T-helper 2 cell treated with Interferon-gamma antibody and Interleukin-4, amounts not matched to agents 100 ng/mL and 5 ng/mL, for 36 hours (primary cell): Measurements from ENCODE around the gene SOCS3. TPM values are rescaled to one million over a fixed set of nuclear protein-coding genes. Genes with fewer than 3 reads are reported as not detected.

Experiments
- intact Hi-C: fragments of 100-400 bp; cut with micrococcal nuclease; formaldehyde crosslinking; loops from one replicate; pipeline ENCODE4 v1.15.1; 2023
- total RNA-seq: library from RNA; stranded (reverse); gene quantifications from 2 replicates; pipeline ENCODE4 v1.2.3, GENCODE V29; 2022

The SOCS3 gene
- total RNA-seq, 1 donor from 2014 or later: 23.5 TPM

DNA sequence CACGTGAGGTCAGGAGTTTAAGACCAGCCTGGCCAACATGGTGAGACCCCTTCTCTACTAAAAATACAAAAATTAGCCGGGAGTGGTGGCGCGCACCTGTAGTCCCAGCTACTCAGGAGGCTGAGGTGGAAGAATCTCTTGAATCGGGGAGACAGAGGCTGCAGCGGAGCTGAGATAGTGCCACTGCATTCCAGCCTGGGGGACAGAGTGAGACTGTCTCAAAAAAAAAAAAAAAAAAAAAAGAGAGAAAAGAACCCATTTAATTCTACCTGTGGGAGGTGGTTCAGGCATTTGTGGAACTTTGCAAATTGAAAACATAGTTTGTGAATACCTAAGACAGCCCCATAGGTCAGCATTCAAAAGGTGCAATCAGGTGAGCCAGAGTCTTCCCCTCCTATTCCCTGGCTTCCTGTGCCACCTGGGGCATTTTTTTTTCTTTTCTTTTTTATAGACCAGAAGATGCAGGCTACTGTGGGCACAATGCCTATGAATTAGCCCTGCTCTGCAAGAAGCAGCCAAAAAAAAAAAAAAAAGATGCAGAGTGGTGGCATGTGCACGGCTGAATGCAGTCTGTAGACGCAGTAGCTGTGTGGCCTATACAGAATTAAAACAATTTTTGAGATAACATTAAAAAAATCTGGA is 9.1 kb upstream of the SOCS3 start:
- intact Hi-C loops: no loop called here

DNA sequence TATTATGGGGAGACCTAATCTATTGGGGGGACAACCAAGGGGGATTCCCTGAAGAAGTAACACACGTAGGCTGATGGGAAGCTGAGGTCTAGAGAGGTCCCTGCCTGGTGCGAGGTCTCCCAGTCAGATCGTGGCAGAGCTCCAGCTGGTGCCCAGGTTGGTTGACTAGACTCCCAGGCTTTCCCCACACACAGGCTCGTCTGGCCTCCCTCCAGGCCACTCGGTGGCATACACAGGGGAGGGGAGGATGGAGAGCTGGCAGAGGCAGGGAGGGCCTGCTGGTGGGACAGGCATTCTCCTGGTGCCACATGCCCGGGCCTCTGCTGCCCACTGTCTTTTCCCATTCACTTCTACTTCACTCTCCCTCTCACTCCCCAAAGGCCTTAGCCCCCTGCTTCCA is 8.5 kb upstream of the SOCS3 start:
- intact Hi-C loops: no loop called here

- intact Hi-C loops: no loop called here
Measured at GRCh38 chr17:78367193-78367592, 7.3 kb upstream of the SOCS3 start.

DNA sequence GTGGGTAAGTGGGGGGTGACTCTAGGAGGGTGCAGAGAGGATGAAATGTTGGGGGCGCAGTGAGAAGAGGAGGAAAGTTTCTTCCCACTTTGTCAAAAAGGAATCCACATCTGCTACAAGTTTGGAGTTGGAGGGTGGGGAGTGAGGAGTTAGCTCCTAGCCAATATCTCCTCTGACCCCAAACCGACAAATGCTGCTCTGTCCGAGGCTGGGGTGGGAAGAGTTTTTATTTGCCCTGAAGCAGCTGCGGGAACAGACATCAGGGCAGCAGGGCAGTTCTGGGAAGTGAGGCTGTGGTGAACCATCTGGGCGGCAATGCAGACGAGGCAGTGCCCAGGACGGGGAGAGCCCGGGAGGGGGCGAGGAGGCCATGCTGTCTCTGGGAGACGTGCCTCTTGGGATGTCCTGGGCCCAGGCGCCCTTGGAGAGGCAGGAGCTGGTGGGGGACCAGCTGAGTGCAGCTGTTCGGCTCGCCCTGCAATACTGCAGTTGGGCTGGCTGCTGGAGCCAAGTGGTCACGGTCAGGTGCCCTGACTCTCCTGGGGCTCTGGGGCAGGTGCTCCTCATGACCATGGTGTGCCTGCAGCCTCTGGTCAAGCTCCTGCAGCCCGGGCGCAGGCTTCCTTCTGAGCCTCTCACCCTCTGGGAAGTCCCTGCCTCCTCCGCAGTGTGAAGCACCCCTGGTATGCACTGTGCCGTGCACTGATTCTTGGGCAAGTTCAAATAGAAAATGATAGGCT is 6.4 kb upstream of the SOCS3 start:
- intact Hi-C loops: no loop called here

DNA sequence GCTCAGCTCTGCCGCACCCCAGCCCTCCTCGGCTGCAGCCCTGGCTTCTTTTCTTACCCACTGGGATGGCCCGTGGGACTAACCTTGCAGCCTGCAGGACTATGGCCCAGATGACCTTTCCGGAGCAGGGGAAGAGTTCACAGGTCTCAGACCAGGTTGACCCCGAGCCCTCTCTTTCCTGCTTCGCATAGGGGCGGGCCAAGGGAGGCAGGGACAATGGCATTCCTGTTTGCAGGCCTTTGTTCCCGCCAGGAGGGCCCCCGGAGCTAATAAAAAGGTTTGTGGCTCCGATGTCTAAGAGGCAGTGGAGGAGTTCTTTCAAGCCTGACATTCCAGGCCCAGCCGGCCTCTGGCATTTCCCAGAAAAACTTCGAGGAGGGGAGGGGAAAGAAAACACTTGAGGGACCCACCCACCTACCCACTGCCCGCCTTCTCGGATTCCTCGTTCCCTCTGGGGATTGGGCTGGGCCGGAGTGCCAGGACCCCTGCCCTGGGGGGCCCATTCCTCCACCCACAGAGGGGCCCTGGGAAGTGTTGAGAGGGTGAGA is 5.8 kb upstream of the SOCS3 start:
- intact Hi-C loops: no loop called here

DNA sequence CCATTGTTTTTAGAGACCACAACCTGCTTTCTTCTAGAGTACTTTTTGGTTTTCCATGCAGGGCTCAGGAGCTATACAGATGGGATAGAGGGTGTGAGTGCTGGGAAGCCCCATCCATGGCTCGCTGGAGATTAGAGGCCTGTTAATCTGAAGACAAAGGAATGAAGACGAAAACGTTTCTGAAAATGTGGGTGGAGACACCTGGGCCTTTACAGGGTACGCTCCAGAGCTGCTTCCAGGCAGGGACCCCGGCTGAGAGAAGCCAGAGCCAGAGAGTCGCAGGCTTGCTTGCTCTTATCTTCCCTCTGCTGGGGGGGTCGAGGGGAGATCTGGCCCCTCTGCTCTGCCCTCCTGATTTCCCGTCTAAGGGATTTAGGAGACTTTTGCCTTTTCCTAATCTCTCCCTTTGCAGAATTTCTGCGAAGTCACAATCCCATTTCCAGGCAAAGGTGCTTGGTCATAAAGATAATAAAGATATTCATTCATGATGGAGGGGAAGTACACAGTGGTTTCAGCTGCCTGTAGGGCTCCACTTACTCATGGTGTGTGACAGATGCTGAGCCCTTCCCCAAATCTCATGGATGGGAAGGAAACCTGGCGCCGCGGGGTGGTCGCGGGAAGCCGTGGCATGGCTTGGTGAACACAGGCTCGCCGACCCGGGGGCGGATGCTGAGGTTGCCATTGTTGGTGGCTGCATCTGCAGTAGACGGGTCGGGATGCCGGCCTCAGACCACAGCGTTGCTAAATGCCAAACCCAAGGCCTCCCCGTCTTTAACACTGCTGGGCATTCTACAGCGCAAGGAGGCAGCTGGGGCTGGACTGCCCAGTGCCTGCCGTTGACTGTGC is 4.8 kb upstream of the SOCS3 start:
- intact Hi-C loops: no loop called here

- intact Hi-C loops: no loop called here
Measured at GRCh38 chr17:78362671-78363070, 2.8 kb upstream of the SOCS3 start.

GRCh38 chr17:78362232-78362631 is 2.4 kb upstream of the SOCS3 start:
- intact Hi-C loops: no loop called here

DNA sequence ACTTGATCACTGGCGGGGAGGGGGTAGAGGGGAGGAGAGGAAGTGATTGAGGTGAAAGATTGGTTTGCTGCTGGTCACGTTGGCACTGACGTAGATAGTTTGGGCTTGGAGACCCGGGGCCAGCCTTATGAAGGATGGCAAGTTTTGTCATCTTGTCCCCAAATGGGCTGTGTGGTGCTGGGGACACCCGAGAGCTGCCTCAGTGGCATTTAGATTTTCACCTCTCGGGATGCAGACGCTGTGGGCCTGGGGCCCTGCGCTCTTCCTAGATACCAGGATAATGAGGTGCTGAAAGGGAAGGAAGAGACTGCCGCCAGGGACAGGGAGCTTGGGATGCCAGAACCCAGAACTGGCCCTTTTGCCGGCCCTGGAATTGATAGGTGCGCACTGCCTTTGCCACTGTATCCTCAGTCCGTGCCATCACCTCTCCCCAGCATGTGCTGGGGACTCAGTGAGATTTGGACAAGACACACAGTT is 1.4 kb upstream of the SOCS3 start:
- intact Hi-C loops: loop anchor here (2.0 kb wide), 3 partner anchors 54 to 348 kb away; partner anchors contain the start of gene TMC8

GRCh38 chr17:78360371-78361224 is 721 bp upstream of the SOCS3 start:
- intact Hi-C loops: loop anchor here (1.0 to 2.0 kb wide), 6 partner anchors 21 to 348 kb away; partner anchors contain the start of gene TMC8

GRCh38 chr17:78359321-78359996 is 418 bp downstream of the SOCS3 start:
- intact Hi-C loops: loop anchor here (5.0 kb wide), 2 partner anchors 107 to 423 kb away; partner anchors contain the start of gene CYTH1

DNA sequence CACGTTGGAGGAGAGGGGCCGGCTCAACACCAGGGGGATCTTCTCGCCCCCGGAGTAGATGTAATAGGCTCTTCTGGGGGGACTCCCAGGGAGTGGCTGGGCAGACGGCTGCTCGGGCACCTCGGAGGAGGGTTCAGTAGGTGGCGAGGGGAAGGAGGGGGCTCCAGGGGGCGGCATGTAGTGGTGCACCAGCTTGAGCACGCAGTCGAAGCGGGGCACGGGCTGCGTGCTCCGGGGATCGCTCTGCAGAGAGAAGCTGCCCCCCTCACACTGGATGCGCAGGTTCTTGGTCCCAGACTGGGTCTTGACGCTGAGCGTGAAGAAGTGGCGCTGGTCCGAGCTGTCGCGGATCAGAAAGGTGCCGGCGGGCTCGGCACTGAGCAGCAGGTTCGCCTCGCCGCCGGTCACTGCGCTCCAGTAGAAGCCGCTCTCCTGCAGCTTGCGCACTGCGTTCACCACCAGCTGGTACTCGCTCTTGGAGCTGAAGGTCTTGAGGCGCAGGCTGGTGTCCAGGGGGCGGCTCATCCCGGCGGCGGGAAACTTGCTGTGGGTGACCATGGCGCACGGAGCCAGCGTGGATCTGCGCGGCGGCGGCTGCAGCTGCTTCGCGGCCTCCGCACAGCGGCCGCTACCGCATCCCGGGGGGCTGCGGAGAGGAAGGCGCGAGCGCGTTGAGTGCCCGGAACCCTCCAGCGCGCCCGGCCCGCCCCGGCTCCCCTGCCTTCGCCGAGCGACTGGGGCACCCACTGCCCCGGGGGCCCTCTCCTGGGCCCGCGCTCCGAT is 1.1 kb downstream of the SOCS3 start:
- intact Hi-C loops: loop anchor here (5.0 kb wide), 2 partner anchors 106 to 424 kb away; partner anchors contain the start of gene CYTH1

- intact Hi-C loops: loop anchor here (2.0 to 5.0 kb wide), 3 partner anchors 15 to 424 kb away; partner anchors contain the start of gene CYTH1
Measured at GRCh38 chr17:78357672-78358537, 2.0 kb downstream of the SOCS3 start.

- intact Hi-C loops: loop anchor here (2.0 to 5.0 kb wide), 3 partner anchors 14 to 425 kb away; partner anchors contain the start of gene CYTH1
Measured at GRCh38 chr17:78357177-78357586, 2.7 kb downstream of the SOCS3 start.

DNA sequence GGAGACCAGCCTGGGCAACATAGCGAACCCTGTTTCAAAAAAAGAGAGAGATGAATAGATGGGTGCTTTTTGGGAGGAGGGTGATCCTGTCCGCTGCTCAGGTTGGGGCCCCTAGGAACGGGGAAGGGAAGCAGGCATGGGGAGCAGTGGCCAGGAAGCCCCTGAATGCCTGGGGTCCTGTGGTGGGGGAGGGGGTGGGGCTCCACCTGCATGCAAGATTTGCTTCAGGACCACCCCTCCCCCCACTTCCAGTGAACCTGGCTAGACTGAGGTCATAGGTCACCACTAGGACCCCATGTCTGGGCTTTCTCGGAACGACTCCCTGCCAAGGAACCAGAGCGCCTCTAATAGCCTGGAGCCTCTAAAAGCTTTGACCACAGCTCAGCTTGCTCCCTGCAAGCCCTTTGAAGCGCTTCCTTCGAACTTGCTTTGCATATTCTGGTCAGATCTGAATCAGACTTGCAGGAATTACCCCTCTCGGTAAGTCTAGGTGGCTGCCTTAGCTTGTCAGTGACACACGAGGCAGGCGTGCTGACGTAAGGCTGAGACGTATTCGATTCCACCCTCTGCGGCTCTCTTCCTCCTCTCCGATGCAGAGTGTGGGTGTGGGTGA is 3.7 kb downstream of the SOCS3 start:
- intact Hi-C loops: loop anchor here (2.0 to 5.0 kb wide), 3 partner anchors 13 to 426 kb away; partner anchors contain the start of gene CYTH1

- intact Hi-C loops: loop anchor here (2.0 to 5.0 kb wide), 3 partner anchors 13 to 427 kb away; partner anchors contain the start of gene CYTH1
Measured at GRCh38 chr17:78355701-78356100, 4.2 kb downstream of the SOCS3 start.

GRCh38 chr17:78355045-78355641 is 4.7 kb downstream of the SOCS3 start:
- intact Hi-C loops: loop anchor here (5.0 kb wide), 2 partner anchors 103 to 427 kb away; partner anchors contain the start of gene CYTH1
